GM12878 (cell line): ENCODE measurements around the gene SRP72. TPM values are rescaled to one million over a fixed set of nuclear protein-coding genes. Genes with fewer than 3 reads are reported as not detected.

Source experiments
- ATAC-seq: fragments of 200-7000 bp; cut with Tn5 transposase; 3 replicates; pipeline ENCODE4 v1.9.1; 2020; ENCODE audit warnings: mild to moderate bottlenecking, moderate library complexity
- BruUV-seq: library from RNA; stranded (reverse); fragments of 400-500 nt; replicated peaks from 2 replicates; lab custom pipeline; 2021; lab: Mats Ljungman, UMichigan
- CTCF ChIA-PET: fragments of 300-600 bp; sonication (Branson Sonifier 250); formaldehyde crosslinking; extraction: SDS; loops from one replicate; lab custom pipeline; 2021; ENCODE audit warnings: inconsistent platforms; lab: Yijun Ruan, JAX
- POLR2A ChIA-PET: fragments of 350-600 bp; formaldehyde crosslinking; extraction: SDS; loops from one replicate; lab custom pipeline; 2021; ENCODE audit warnings: inconsistent platforms; lab: Charles Lee
- RAD21 ChIA-PET: fragments of 300-600 bp; sonication (Branson Sonifier 250); formaldehyde crosslinking; loops from one replicate; lab custom pipeline; 2023; ENCODE audit warnings: antibody characterized with exemption; ENCODE audit not compliant: unreplicated experiment; lab: Charles Lee
- SMC1A ChIA-PET: fragments of 300-600 bp; sonication (Branson Sonifier 250); formaldehyde crosslinking; loops from one replicate; lab custom pipeline; 2023; ENCODE audit not compliant: unreplicated experiment, uncharacterized antibody; lab: Charles Lee
- DNase-seq: peaks from one replicate; pipeline ENCODE4 v3.0.0-alpha.2; 2011; ENCODE audit warnings: low read depth, low spot score
- FAIRE-seq: peaks from 3 replicates; lab custom pipeline; 2011; peaks lifted over from hg19 to GRCh38; lab: Jason Lieb, UNC
- H2AFZ ChIP-seq: 2 replicates; pipeline ENCODE4 v1.6.0; 2011; ENCODE audit warnings: low read depth, low read length, control low read depth; ENCODE audit not compliant: control insufficient read depth
- H3K27ac ChIP-seq: 2 replicates; pipeline ENCODE4 v1.5.1; 2011; ENCODE audit warnings: control low read depth; ENCODE audit not compliant: control insufficient read depth, insufficient read depth
- H3K27me3 ChIP-seq, 2 experiments: replicated peaks in 1 of 2; 2 replicates each; pipeline versions ENCODE4 v1.6.0 to v1.6.1; 2011; ENCODE audit warnings: low read length in 1 of 2; ENCODE audit not compliant: control insufficient read depth in 2 of 2, insufficient read depth in 2 of 2
- H3K36me3 ChIP-seq, 2 experiments: 2 replicates each; pipeline ENCODE4 v1.5.1; 2011; ENCODE audit warnings: low read length in 1 of 2; ENCODE audit not compliant: control insufficient read depth in 2 of 2, insufficient read depth in 2 of 2
- H3K4me1 ChIP-seq: 2 replicates; pipeline ENCODE4 v1.6.1; 2011; ENCODE audit warnings: mild to moderate bottlenecking, low read length, moderate library complexity, mixed read lengths; ENCODE audit not compliant: control insufficient read depth, insufficient read depth
- H3K4me2 ChIP-seq: 2 replicates; pipeline ENCODE4 v1.6.0; 2011; ENCODE audit warnings: control low read depth; ENCODE audit not compliant: control insufficient read depth, insufficient read depth
- H3K4me3 ChIP-seq: fragments of 200-600 bp; sonication (generic); 2 replicates; pipeline ENCODE4 v1.5.1; 2016
- H3K79me2 ChIP-seq: 2 replicates; pipeline ENCODE4 v1.6.0; 2011; ENCODE audit warnings: low read length; ENCODE audit not compliant: control insufficient read depth, insufficient read depth
- H3K9ac ChIP-seq: 2 replicates; pipeline ENCODE4 v1.8.0; 2011; ENCODE audit warnings: low read length, control low read depth, mixed read lengths; ENCODE audit not compliant: control insufficient read depth, insufficient read depth
- H3K9me3 ChIP-seq: replicated peaks from 3 replicates; pipeline ENCODE4 v1.5.1; 2011; ENCODE audit warnings: mild to moderate bottlenecking, low read length; ENCODE audit not compliant: control insufficient read depth, insufficient read depth
- H4K20me1 ChIP-seq: 2 replicates; pipeline ENCODE4 v1.6.0; 2011; ENCODE audit not compliant: control insufficient read depth, insufficient read depth
- HDAC2 ChIP-seq: fragments of 200-600 bp; sonication (generic); IDR thresholded peaks from 2 replicates; pipeline ENCODE4 v1.6.1; 2017
- WGBS: methylation state at CpG from one replicate; pipeline ENCODE4 v1.1.6; 2016; ENCODE audit warnings: low lambda C conversion rate; ENCODE audit not compliant: insufficient replicate concordance, insufficient coverage; ENCODE audit errors: missing lambda C conversion rate; 5-methylcytosine and 5-hydroxymethylcytosine counted together
- in situ Hi-C: fragments of 300-500 bp; cut with MboI; formaldehyde crosslinking; loops from 9 replicates; pipeline ENCODE4 v1.14.3; 2018; ENCODE audit warnings: mixed read lengths
- intact Hi-C: fragments of 100-400 bp; cut with micrococcal nuclease; formaldehyde crosslinking; loops from one replicate; pipeline ENCODE4 v1.14.2; 2022; ENCODE audit not compliant: unreplicated experiment
- polyA plus RNA-seq, 11 experiments: library from polyadenylated mRNA; depleted of rRNA in 4 of 11; unstranded in 6 of 11; stranded (reverse) in 5 of 11; fragments of >200 nt; fragmentation: Nextera tagmentation in 4 of 11; fragmentation: Illumina TruSeq in 1 of 11; extraction: Ambion mirVana in 4 of 11; extraction: Trizol in 1 of 11; gene quantifications; 1 replicate in 1 of 11; 2 replicates in 10 of 11; pipeline versions ENCODE4 v1.2.1 to v1.2.3, GENCODE V29; 2011 to 2016; ENCODE audit warnings: inconsistent platforms in 2 of 11, missing spikeins in 2 of 11, low read depth in 1 of 11
- total RNA-seq, 4 experiments: library from RNA; depleted of rRNA in 3 of 4; stranded (reverse); fragments of >200 nt in 3 of 4; fragmentation: Illumina TruSeq in 1 of 4; extraction: Trizol in 1 of 4; gene quantifications; 2 replicates each; pipeline versions ENCODE4 v1.2.1 to v1.2.3, GENCODE V29; 2013 to 2021
- TF ChIP-seq, protein P1 (sequence below): fragments of 450-650 bp; formaldehyde crosslinking; IDR thresholded peaks from 2 replicates; pipeline ENCODE4 v1.4.0; 2022; ENCODE audit warnings: mild to moderate bottlenecking, moderate library complexity

Gene SRP72
- total and polyA plus RNA-seq, 10 of the 15 experiments (the other 5 are each of a cell fraction or from before 2014, with no cell fraction given): 61.6 to 186 (median 133) TPM

DNA sequence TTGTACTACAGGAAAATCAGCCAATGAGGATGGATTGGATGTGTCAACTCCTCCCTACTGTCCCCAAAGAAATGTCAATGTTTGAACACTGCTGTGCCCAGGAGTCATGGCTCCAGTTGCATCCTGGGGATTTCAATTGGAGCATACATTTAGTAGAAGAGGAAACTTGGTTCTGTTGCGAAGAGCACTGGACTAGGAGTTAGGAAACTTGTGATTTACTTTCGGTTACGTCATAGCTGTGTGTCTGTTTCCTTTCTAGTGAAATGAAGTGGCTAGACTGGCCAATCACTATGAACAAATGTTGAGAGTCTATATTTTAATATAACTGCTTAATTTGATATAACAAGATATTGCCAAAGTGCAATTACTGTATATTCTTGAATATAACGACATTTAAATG, 73.4 kb downstream of the SRP72 start:
- Histone ChIP-seq H4K20me1 (0 out of 2 replicates have a peak, but pooled peaks cover 2% of the 10 kb centered on the region), H3K9ac (no peak overlapping the region), H3K4me2 (no peak overlapping the region), H3K27me3 (no peaks in the 10 kb centered on the region), H3K79me2 (no peaks in the 10 kb centered on the region), H3K27ac (no peak overlapping the region), H3K36me3 (no peaks in the 10 kb centered on the region), H3K4me3 (no peak overlapping the region), H3K4me1 (no peaks in the 10 kb centered on the region), H2AFZ (no peak overlapping the region), H3K9me3 (no peaks in the 10 kb centered on the region)
- no TSS peak for BruUV-seq
- ATAC-seq (no peak), DNase-seq (no peak), FAIRE-seq (no peak)
- ChIA-PET SMC1A (no interaction called here), POLR2A (no interaction called here), RAD21 (no interaction called here), CTCF (interaction anchor here (0.6 kb wide), 1 partner anchor 118 kb away, joined by 3 read pairs; no protein-coding TSS in a partner anchor)
- intact Hi-C loops: loop anchor here (5.0 kb wide), 1 partner anchor 296 kb away; no protein-coding TSS in a partner anchor
- WGBS: 64% methylated on average over 4 of the region's 4 CpGs
- TF ChIP-seq, protein P1, sequence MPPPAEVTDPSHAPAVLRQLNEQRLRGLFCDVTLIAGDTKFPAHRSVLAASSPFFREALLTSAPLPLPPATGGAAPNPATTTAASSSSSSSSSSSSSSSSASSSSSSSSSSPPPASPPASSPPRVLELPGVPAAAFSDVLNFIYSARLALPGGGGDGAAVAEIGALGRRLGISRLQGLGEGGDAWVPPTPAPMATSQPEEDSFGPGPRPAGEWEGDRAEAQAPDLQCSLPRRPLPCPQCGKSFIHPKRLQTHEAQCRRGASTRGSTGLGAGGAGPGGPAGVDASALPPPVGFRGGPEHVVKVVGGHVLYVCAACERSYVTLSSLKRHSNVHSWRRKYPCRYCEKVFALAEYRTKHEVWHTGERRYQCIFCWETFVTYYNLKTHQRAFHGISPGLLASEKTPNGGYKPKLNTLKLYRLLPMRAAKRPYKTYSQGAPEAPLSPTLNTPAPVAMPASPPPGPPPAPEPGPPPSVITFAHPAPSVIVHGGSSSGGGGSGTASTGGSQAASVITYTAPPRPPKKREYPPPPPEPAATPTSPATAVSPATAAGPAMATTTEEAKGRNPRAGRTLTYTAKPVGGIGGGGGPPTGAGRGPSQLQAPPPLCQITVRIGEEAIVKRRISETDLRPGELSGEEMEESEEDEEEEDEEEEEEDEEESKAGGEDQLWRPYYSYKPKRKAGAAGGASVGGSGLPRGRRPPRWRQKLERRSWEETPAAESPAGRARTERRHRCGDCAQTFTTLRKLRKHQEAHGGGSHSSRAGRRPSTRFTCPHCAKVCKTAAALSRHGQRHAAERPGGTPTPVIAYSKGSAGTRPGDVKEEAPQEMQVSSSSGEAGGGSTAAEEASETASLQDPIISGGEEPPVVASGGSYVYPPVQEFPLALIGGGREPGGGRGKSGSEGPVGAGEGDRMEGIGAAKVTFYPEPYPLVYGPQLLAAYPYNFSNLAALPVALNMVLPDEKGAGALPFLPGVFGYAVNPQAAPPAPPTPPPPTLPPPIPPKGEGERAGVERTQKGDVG: no peak
- no peak for TF ChIP-seq HDAC2
- in situ Hi-C loops: no loop called here
